Measurements from ENCODE around the gene UGT1A8. TPM values are rescaled to one million over a fixed set of nuclear protein-coding genes. Genes with fewer than 3 reads are reported as not detected.
"Not testable (repeated sequence)": the region's sequence is repeated elsewhere in the genome, so short reads cannot be mapped to it uniquely, and the experiment has no call there.

The UGT1A8 gene
- total and polyA plus RNA-seq, 12 donors, result 0.05 TPM; not detected in 11

- TF ChIP-seq, protein P1, sequence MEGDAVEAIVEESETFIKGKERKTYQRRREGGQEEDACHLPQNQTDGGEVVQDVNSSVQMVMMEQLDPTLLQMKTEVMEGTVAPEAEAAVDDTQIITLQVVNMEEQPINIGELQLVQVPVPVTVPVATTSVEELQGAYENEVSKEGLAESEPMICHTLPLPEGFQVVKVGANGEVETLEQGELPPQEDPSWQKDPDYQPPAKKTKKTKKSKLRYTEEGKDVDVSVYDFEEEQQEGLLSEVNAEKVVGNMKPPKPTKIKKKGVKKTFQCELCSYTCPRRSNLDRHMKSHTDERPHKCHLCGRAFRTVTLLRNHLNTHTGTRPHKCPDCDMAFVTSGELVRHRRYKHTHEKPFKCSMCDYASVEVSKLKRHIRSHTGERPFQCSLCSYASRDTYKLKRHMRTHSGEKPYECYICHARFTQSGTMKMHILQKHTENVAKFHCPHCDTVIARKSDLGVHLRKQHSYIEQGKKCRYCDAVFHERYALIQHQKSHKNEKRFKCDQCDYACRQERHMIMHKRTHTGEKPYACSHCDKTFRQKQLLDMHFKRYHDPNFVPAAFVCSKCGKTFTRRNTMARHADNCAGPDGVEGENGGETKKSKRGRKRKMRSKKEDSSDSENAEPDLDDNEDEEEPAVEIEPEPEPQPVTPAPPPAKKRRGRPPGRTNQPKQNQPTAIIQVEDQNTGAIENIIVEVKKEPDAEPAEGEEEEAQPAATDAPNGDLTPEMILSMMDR (IDR thresholded peaks at IDR 0.05), result no peak
- TF ChIP-seq POLR2A (IDR thresholded peaks at IDR 0.05), result no peak
- Histone ChIP-seq H3K4me3 (no peak overlapping the region), H3K9me3 (replicated peaks in 1 of 3) (no peaks in the 10 kb centered on the region), H3K36me3 (replicated peaks in 1 of 2) (no peaks in the 10 kb centered on the region), H3K27me3 (peaks cover 25% of the 10 kb centered on the region), H3K4me1 (replicated peaks in 1 of 2) (no peaks in the 10 kb centered on the region), H3K27ac (no peak overlapping the region)
- DNase-seq, result no peak
- intact Hi-C loops (cut with DNase I), result no loop called here
- WGBS, 4 donors, result 61 to 72% (median 69%) methylated on average over 4 of the region's 4 CpGs
Observed at GRCh38 chr2:233650981-233651380, 33.5 kb downstream of the UGT1A8 start.

DNA sequence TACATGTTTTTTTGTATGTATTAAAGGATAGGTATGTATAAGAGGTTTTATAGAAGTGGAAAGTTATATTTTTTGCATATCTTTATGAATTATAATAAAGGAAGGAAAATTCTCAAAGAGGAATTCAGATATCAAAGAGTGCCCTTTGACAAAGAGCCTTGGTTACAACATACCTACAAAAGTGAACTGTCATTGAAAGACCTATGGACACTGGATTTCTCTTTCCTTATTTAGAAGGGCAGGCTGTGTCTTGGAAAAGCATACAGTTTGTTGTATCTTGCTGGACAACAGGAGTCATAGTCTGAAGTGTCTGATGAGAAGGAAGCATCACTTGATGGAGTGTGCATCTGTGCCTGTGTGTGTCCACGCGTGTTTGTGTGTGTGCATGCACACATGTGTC lies 34.0 kb downstream of the UGT1A8 start:
- H3K36me3 ChIP-seq (replicated peaks in 1 of 2), result no peaks in the 10 kb centered on the region
- H3K4me3 ChIP-seq, result no peak overlapping the region
- DNase-seq, result no peak
- intact Hi-C loops (cut with DNase I), result no loop called here
- TF ChIP-seq POLR2A (IDR thresholded peaks at IDR 0.05), result no peak
- TF ChIP-seq, protein P1 (IDR thresholded peaks at IDR 0.05), result no peak
- H3K27ac ChIP-seq, result no peak overlapping the region
- H3K4me1 ChIP-seq (replicated peaks in 1 of 2), result no peaks in the 10 kb centered on the region
- peaks cover 25% of the 10 kb centered on the region for H3K27me3 ChIP-seq
- no peaks in the 10 kb centered on the region for H3K9me3 ChIP-seq (replicated peaks in 1 of 3)
- 81 to 91% (median 90%) methylated on average over 2 of the region's 2 CpGs for WGBS, 4 donors

GRCh38 chr2:233654501-233654900 lies 37.1 kb downstream of the UGT1A8 start:
- no peaks in the 10 kb centered on the region for H3K9me3 ChIP-seq (replicated peaks in 1 of 3)
- no peaks in the 10 kb centered on the region for H3K4me1 ChIP-seq (replicated peaks in 1 of 2)
- no peak for DNase-seq
- no peaks in the 10 kb centered on the region for H3K36me3 ChIP-seq (replicated peaks in 1 of 2)
- H3K4me3 ChIP-seq, result no peak overlapping the region
- 62 to 69% (median 65%) methylated on average over 6 of the region's 6 CpGs for WGBS, 4 donors
- intact Hi-C loops (cut with DNase I), result no loop called here
- no peak overlapping the region for H3K27ac ChIP-seq
- H3K27me3 ChIP-seq, result peaks cover 25% of the 10 kb centered on the region
- no peak for TF ChIP-seq POLR2A (IDR thresholded peaks at IDR 0.05)
- TF ChIP-seq, protein P1 (IDR thresholded peaks at IDR 0.05), result no peak

GRCh38 chr2:233655043-233655442 lies 37.6 kb downstream of the UGT1A8 start:
- Histone ChIP-seq H3K4me1 (replicated peaks in 1 of 2) (no peaks in the 10 kb centered on the region), H3K27me3 (peaks cover 25% of the 10 kb centered on the region), H3K4me3 (no peak overlapping the region), H3K36me3 (replicated peaks in 1 of 2) (no peaks in the 10 kb centered on the region), H3K9me3 (replicated peaks in 1 of 3) (no peaks in the 10 kb centered on the region), H3K27ac (no peak overlapping the region)
- no peak for DNase-seq
- 25 to 57% (median 43%) methylated on average over 1 of the region's 1 CpG for WGBS, 4 donors
- no peak for TF ChIP-seq POLR2A (IDR thresholded peaks at IDR 0.05)
- TF ChIP-seq, protein P1 (IDR thresholded peaks at IDR 0.05), result no peak
- intact Hi-C loops (cut with DNase I), result no loop called here

DNA sequence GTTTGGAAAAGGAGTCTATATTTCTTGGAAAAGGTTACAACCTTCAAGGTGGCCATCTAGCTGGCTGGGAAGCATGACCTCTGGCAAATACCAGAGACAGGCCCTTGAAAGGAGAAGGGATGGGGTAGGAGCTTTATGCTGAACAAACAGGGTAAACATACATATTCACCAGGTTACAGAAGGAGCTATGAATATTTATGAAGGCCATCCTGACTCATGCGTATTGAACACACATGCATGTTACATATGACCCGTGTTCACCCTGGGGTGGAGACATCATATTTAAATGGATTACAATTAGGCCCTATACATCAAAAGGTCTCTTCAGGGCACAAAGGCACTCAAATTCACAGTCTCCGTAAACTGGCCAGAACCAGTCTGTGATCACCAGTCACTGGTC lies 38.5 kb downstream of the UGT1A8 start:
- intact Hi-C loops (cut with DNase I); H3K9me3 ChIP-seq (replicated peaks in 1 of 3); DNase-seq; H3K4me3 ChIP-seq; H3K27ac ChIP-seq; H3K36me3 ChIP-seq (replicated peaks in 1 of 2); H3K4me1 ChIP-seq (replicated peaks in 1 of 2): not testable (repeated sequence)
- WGBS, 4 donors, result 91 to 96% (median 94%) methylated on average over 3 of the region's 3 CpGs
- H3K27me3 ChIP-seq, result peaks cover 24% of the 10 kb centered on the region

Measured in adrenal gland (tissue), 12 donors.